HepG2 (cell line): ENCODE data around the gene PCAT6. TPM values are rescaled to one million over a fixed set of nuclear protein-coding genes. Genes with fewer than 3 reads are reported as not detected.

Experiments
- CREB3 ChIP-seq: sonication (generic); formaldehyde crosslinking; IDR thresholded peaks from 2 replicates; pipeline ENCODE4 v1.5.0; 2020; ENCODE audit warnings: missing genetic modification reagents
- CSRNP1 ChIP-seq: sonication (generic); formaldehyde crosslinking; IDR thresholded peaks from 2 replicates; pipeline ENCODE4 v1.8.1; 2023; ENCODE audit warnings: mild to moderate bottlenecking, missing genetic modification reagents
- CSRNP2 ChIP-seq: sonication (generic); formaldehyde crosslinking; conservative IDR thresholded peaks from 2 replicates; pipeline ENCODE4 v1.8.0; 2022; ENCODE audit warnings: low read depth, missing genetic modification reagents
- FLYWCH1 ChIP-seq: sonication (generic); formaldehyde crosslinking; IDR thresholded peaks from 2 replicates; pipeline ENCODE4 v1.8.1; 2023; ENCODE audit warnings: mild to moderate bottlenecking, missing genetic modification reagents
- NR2F1 ChIP-seq, 2 experiments: fragments of 450-650 bp in 1 of 2; formaldehyde crosslinking in 1 of 2; IDR thresholded peaks; 2 replicates each; pipeline versions ENCODE4 v1.5.0 to v1.6.1; 2016 to 2020; ENCODE audit warnings: mild to moderate bottlenecking in 1 of 2, missing compliant biosample characterization in 1 of 2, missing genetic modification reagents in 1 of 2, moderate library complexity in 1 of 2
- POLR2G ChIP-seq: fragments of 200-400 bp; formaldehyde crosslinking; IDR thresholded peaks from 2 replicates; pipeline ENCODE4 v1.6.1; 2018; ENCODE audit warnings: mild to moderate bottlenecking, low read depth, low read length, moderate library complexity
- RARA ChIP-seq: IDR thresholded peaks from 2 replicates; pipeline ENCODE4 v1.6.1; 2016; ENCODE audit warnings: missing genetic modification reagents, missing compliant biosample characterization
- REL ChIP-seq: sonication (generic); formaldehyde crosslinking; conservative IDR thresholded peaks from 2 replicates; pipeline ENCODE4 v1.8.0; 2022; ENCODE audit warnings: mild to moderate bottlenecking, missing genetic modification reagents, moderate library complexity
- RFX1 ChIP-seq: fragments of 450-650 bp; IDR thresholded peaks from 2 replicates; pipeline ENCODE4 v1.6.1; 2017
- SOX6 ChIP-seq, 2 experiments: fragments of 450-650 bp in 1 of 2; sonication (generic) in 1 of 2; formaldehyde crosslinking in 1 of 2; IDR thresholded peaks; 2 replicates each; pipeline versions ENCODE4 v1.4.0 to v1.6.1; 2017 to 2020; ENCODE audit warnings: antibody characterized with exemption in 1 of 2, mild to moderate bottlenecking in 1 of 2, missing genetic modification reagents in 1 of 2
- TCF7L2 ChIP-seq: IDR thresholded peaks from 2 replicates; pipeline ENCODE4 v1.6.1; 2011; ENCODE audit warnings: mild to moderate bottlenecking, low read depth, low read length, moderate library complexity
- ZFY ChIP-seq: sonication (generic); formaldehyde crosslinking; IDR thresholded peaks from 2 replicates; pipeline ENCODE4 v1.4.0; 2020; ENCODE audit warnings: missing genetic modification reagents
- ZNF263 ChIP-seq: sonication (generic); formaldehyde crosslinking; IDR thresholded peaks from 2 replicates; pipeline ENCODE4 v1.4.0; 2020; ENCODE audit warnings: missing genetic modification reagents
- ZNF276 ChIP-seq: sonication (generic); formaldehyde crosslinking; IDR thresholded peaks from 2 replicates; pipeline ENCODE4 v1.4.0; 2020; ENCODE audit warnings: mild to moderate bottlenecking, low read depth, missing genetic modification reagents
- ZNF431 ChIP-seq: sonication (generic); formaldehyde crosslinking; IDR thresholded peaks from 2 replicates; pipeline ENCODE4 v1.9.0; 2022; ENCODE audit warnings: missing genetic modification reagents, low read depth, mild to moderate bottlenecking, borderline replicate concordance
- ZNF484 ChIP-seq: sonication (generic); formaldehyde crosslinking; IDR thresholded peaks from 2 replicates; pipeline ENCODE4 v1.5.1; 2020; ENCODE audit warnings: mild to moderate bottlenecking, low read depth, missing genetic modification reagents, borderline replicate concordance
- ZNF644 ChIP-seq: IDR thresholded peaks from 2 replicates; pipeline ENCODE4 v1.6.1; 2016; ENCODE audit warnings: low read depth
- ZNF790 ChIP-seq: sonication (generic); formaldehyde crosslinking; IDR thresholded peaks from 2 replicates; pipeline ENCODE4 v1.8.0; 2022; ENCODE audit warnings: missing genetic modification reagents, mild to moderate bottlenecking, borderline replicate concordance
- ZUFSP ChIP-seq: sonication (generic); formaldehyde crosslinking; IDR thresholded peaks from 2 replicates; pipeline ENCODE4 v1.9.0; 2021; ENCODE audit warnings: missing genetic modification reagents, mild to moderate bottlenecking, borderline replicate concordance
- polyA plus RNA-seq, 8 experiments: library from polyadenylated mRNA; depleted of rRNA in 3 of 8; stranded (reverse) in 7 of 8; unstranded in 1 of 8; fragments of >200 nt; fragmentation: Illumina TruSeq in 4 of 8; extraction: Trizol in 4 of 8; gene quantifications; 2 replicates each; pipeline versions ENCODE4 v1.2.1 to v1.2.3, GENCODE V29; 2011 to 2016; ENCODE audit warnings: low read depth in 4 of 8, missing spikeins in 1 of 8, mixed read lengths in 1 of 8; ENCODE audit not compliant: insufficient read depth in 1 of 8
- total RNA-seq, 5 experiments: library from RNA; depleted of rRNA; stranded (reverse); fragments of >200 nt; fragmentation: Illumina TruSeq; extraction: Trizol; gene quantifications; 2 replicates each; pipeline ENCODE4 v1.2.3, GENCODE V29; 2016; ENCODE audit warnings: low read depth in 1 of 5

Gene PCAT6
- total and polyA plus RNA-seq, 2 of the 13 experiments (the other 11 are each of a cell fraction or from before 2014, with no cell fraction given): 0.60 to 4.4 TPM

- TF ChIP-seq ZUFSP (no peak), POLR2G (peak; percentile 86), CREB3 (no peak), ZNF263 (no peak), CSRNP2 (CRISPR knock-in tag) (no peak), ZNF276 (CRISPR knock-in tag) (no peak), SOX6 (IDR thresholded peaks at IDR 0.05) (no peak), SOX6 (CRISPR knock-in tag; IDR thresholded peaks at IDR 0.05) (peak; percentile 48), ZNF790 (CRISPR knock-in tag) (0 out of 2 replicates have a peak, but pooled peaks have one; percentile 53), TCF7L2 (no peak), ZNF644 (no peak), RFX1 (no peak), REL (CRISPR knock-in tag) (no peak; the same call in 1 of the 2 replicates), ZFY (CRISPR knock-in tag) (peak; percentile 77), ZNF431 (CRISPR knock-in tag) (no peak), NR2F1 (CRISPR knock-in tag; IDR thresholded peaks at IDR 0.05) (no peak), RARA (CRISPR knock-in tag) (peak; percentile 64), FLYWCH1 (0 out of 2 replicates have a peak, but pooled peaks have one; percentile 73), CSRNP1 (peak; percentile 75), ZNF484 (CRISPR knock-in tag) (no peak)
Observed at GRCh38 chr1:202807926-202808757, 2.6 kb upstream of the PCAT6 start, which contains the start of gene KDM5B (continued).
